ENCODE measurements around the gene P2RY8. TPM values are rescaled to one million over a fixed set of nuclear protein-coding genes. Genes with fewer than 3 reads are reported as not detected.
"Not testable (repeated sequence)": the region's sequence is repeated elsewhere in the genome, so short reads cannot be mapped to it uniquely, and the experiment has no call there.

The P2RY8 gene
- polyA plus RNA-seq, 1 donor = 1.9 TPM

GRCh38 chrX:1542994-1543725, 6.2 kb upstream of the P2RY8 start:
- no peak for DNase-seq

- DNase-seq = not testable (repeated sequence)
Measured at GRCh38 chrX:1539146-1539545, 2.2 kb upstream of the P2RY8 start.

DNA sequence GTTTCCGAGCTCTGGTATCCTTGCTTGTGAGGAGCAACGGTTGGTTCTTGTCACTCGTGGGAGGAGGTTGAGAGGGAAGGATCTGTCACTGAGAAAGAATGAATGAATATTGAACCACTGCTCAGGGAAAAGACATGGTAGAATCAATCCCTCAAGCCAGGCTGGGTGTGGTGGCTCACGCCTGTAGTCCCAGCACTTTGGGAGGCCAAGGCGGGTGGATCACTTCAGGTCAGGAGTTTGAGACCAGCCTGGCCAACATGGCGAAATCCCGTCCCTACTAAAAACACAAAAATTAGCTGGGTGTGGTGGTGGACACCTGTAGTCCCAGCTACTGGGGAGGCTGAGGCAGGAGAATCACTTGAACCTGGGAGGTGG, 718 bp upstream of the P2RY8 start:
- DNase-seq = not testable (repeated sequence)

DNA sequence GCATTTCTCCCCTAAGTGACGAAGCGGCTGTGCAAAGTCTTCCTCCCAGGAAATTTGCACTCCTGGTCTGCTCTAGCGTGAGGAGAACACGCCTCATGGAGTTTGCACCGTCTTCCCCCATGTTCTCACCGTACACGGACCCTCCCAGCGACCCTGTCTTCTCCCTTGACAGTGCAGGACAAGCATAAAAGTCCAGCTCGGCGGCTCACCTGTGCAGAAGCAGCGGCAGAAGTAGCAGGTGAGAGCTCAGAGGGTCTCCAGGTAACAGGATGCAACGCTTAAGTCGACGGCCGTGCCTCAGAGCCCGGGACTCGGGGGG, 314 bp downstream of the P2RY8 start:
- DNase-seq = no peak

- no peak for DNase-seq
Measured at GRCh38 chrX:1535241-1536041, 1.5 kb downstream of the P2RY8 start.

DNA sequence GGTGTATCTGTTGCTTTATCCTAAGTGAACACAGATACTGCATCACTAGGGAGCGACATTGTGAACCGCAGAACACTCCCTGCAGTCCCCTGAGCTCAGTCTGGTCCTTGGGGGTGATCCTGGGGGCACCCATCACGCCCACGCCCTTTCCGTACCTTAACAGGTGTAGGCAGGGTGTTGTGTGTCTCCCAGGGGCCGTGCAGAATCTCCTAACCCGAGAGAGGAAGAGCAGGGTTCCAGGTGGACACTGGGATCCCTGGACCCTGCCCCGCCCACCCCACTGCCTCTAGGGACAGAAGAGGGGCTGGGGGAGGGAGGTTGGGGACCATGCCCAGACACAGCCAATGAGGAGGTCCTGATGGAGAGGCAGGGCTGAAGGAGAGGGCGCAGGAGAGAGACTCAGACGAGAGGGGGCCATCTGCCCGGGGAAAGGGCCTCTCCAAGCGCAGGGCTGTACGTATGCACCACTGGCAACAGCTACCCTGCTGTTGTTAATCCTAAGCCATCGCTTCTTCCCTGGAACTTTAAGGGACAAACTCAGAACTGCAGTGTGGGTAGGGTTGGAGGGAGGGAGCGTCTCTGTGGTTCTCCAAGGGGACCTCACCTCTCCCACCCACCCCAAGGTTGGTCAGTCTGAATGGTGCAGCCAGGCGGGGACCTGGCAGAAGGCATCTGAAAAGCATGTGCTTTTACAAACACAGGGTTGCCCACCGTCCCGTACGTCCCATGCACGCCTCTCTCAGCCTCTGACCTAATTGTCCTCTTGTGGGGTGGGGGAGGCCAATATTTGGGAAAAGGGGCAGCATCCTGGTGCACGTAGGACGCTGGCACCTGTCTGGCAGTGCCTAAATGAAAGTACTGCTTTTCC, 2.5 kb downstream of the P2RY8 start:
- no peak for DNase-seq

DNA sequence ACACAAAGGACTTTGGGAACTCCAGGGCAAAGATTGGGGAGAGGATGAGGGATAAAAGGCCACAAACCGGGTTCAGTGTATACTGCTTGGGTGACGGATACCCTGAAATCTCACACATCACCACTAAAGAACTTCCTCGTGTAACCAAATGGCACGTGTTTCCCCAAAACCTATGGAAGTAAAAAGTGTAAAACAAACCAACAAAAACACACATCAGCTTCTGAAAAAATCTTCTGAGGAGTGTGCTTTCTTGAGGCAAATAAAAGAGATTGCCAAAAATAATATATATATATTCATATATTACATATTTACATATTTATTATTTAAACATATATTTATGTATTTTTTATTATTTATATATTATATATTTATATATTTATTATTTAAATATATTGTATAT, 3.9 kb downstream of the P2RY8 start:
- DNase-seq = no peak

DNA sequence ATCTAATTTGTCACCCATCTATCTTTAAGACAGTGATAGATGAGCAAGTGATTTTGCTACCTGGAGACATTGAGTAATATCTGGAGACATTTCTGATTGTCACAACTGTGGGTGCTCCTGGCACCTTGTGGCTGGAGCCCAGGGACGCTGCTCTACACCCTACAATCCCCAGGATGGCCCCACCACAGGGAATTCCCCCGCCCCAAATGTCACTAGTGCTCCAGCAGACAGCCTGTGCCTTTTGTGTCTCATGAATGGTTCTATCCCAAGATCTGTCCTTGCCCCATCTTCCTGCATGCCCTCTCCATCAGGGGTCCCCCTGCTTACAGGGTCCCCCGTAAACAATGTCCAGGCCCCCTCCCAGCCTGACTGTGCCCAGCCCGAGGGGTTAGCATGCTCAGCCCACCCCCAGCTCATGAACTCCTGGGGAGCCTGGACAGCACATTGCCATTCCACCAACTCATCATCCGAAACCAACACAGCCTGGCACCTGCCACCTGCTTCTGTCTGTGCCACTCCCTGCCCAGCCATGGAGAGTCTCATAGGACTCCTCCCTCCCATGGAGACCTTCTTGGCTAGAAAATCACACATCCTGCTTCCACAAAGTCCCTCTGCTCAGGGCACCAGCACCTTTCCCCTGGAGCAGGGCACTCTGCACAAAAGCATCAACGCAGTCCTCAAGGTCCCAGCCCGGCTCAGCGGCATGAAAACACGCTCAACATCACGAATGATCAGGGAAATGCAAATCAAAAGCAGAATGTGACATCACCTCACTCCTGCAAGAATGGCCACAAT, 5.7 kb downstream of the P2RY8 start:
- no peak for DNase-seq

DNA sequence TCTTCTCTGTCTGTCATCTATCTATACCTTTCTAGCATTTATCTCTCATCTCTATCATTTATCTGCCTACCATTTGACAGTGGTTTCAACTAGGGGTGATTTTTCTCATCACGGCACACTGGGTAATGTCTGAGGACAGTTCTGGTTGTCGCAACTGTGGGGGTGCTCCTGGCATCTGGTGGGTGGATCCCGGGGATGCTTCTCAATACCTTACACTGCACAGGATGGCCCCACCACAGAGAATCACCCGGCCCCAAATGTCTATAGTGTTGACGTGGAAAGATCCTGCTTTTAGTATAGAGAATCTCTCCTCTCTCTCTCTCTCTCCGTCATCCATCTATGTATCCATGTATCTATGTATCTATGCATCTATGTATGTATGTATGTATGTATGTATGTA, 7.2 kb downstream of the P2RY8 start:
- no peak for DNase-seq

DNA sequence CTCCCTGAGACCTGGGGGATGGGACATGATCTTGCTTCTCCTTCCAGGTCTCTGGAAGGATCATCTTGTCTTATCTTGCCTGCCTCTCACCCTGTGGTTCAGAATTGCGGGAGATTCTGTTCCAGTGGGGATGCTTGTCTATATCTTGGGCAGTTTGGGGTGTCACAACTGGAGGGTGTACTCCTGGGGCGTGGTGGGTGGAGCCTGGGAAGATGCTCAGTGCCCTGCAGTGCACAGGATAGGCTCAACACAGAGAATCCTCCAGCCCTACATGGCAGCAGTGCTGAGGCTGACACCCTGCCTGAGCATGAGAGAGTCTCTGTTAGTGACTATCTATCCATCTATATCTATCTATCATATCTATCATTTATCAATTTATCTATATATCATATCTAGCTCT, 7.7 kb downstream of the P2RY8 start:
- DNase-seq = no peak

- DNase-seq = no peak
Measured at GRCh38 chrX:1528884-1529203, 8.1 kb downstream of the P2RY8 start.

- DNase-seq = no peak
Measured at GRCh38 chrX:1528186-1528883, 8.7 kb downstream of the P2RY8 start.

DNA sequence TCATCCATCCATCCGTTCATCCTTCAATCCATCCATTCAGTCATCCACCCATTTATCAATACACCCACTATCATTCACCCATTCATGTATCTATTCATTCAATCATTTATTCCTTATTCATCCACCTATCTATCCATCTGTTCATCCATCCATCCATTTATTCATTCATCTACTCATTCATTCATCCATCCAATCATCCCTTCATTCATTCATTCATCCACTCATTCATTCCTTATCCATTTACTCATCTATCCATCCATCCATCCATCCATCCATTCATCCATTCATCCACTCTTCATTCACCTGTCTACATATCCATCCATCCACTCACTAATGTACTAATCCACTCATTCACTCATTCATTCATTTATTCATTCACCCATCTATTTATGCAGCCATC, 9.5 kb downstream of the P2RY8 start:
- DNase-seq = no peak

DNA sequence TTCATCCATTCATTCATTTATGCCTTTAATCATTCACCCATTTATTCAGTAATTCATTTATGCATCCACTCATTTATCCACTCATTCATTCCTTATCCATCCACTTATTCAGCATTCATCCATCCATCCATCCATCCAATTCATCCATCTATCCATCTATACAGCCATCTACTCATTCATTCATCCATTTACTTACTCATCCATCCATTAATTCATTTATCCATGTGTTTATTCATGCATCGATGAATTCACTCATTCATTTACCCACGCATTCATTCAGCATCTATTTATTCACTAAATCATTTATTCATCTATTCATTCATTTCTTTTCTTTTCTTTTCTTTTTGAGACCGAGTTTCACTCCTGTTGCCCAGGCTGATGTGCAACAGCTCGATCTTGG, 10.4 kb downstream of the P2RY8 start:
- no peak for DNase-seq

DNA sequence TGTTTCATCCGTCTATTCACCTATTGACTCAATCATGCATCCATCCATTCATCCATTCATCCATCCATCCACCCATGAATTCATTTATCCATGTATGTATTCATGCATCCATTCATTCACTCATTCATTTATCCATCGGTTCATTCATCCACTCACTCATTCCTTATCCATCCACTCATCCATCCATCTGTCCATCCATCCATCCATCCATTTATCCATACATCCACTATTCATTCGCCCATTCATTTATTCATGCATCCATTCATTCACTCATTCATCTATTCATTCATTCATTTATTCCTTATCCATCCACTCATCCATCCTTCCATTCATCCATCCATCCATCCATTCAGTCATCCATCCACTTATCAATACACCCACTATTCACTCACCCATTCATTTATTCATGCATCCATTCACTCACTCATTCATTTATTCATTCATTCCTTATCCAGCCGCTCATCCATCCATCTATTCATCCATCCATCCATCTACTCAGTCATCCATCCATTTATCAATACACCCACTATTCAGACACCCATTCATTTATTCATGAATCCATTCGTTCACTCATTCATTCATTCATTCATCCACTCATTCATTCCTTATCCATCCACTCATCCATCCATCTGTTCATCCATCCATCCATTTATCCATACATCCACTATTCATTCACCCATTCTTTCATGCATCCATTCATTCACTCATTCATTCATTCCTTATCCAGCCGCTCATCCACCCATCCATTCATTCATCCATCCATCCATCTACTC, 11.2 kb downstream of the P2RY8 start:
- no peak for DNase-seq

DNA sequence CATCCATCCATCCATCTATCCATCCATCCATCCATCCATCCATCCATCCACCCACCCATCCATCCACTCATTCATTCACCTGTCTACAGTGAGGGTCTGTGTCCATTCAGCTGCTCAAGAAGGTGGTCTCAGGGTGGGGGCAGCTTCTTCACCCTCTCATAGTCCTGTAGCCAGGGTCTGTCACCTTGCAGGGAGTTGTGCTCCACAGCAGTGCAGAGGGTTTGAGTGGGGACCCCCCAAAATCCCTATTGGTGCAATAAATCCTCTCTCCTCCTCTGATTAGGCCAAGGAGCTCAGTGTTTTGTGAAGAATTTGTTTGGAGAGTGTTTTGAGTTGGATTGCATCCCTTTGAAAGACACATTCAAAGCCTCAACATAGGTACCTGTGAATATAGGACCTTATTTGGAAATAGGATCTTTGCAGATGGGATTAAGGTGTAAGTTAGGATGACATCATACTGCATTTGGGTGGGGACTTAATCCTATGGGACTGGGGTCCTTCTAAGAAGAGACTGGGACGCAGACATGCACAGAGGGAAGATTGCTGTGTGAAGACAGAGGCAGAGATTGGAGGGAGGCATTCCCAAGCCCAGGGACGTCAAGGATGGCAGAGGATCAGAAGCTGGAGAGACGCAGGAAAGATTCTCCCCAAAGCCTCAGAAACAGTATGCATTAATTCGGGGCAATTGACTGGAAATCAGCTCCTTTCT, 12.0 kb downstream of the P2RY8 start:
- DNase-seq = no peak

DNA sequence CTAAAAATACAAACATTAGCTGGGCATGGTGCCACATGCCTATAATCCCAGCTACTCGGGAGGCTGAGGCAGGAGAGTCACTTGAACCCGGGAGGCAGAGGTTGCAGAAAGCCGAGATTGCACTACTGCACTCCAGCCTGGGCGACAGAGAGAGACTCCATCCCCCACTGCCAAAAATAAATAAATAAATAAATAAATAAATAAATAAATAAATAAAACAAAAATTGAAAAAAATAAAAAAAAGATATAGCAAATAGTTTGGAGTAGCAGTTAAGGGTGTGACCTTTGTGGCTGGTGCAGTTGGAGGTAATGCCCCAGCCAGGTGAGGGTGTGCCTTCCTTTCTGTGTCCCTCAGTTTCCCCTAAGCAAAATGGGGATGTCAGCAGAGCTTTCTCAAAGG, 14.1 kb downstream of the P2RY8 start:
- not testable (repeated sequence) for DNase-seq

DNA sequence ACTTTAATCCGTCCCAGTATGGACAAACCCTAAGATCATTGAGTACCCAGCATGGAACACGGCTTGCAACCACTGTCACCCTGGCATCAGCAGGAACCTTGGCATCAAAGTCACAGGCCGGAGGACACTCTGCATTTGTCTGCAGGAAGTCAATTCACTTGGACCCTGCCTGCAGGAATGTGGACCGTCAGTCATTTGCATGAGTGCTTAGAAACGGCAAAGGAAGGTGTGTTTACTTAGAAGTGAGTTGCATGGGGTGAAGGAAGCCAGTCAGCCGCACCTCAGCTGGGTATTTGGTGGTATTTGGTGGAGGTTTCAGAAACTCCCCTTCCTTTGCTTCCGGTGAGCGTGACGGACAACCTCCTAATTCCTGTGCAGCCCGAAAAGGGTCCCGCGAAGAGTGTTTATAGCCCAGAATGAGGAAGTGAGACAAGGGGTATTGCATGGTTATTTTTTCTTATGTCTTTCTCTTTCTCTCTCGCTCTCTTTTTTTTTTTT, 15.5 kb downstream of the P2RY8 start:
- DNase-seq = no peak

DNA sequence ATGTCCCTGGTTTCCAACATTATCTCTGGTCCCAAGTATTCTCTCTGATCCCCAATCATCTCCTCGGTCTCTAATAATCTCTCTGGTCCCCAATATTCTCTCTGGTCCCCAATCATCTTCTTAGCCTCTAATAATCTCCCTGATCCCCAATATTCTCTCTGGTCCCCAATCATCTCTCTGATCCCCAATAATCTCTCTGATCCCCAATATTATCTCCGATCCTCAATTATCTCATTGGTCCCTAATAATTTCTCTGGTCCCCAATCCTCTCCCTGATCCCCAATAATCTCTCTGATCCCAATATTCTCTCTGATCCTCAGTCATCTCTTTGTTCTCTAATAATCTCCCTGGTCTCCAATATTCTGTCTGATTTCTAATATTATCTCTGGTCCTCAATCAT, 16.6 kb downstream of the P2RY8 start:
- DNase-seq = no peak

GRCh38 chrX:1519022-1519497, 17.9 kb downstream of the P2RY8 start:
- no peak for DNase-seq
